IMR-90 (cell line): Measurements from ENCODE around the gene LRRTM4. TPM values are rescaled to one million over a fixed set of nuclear protein-coding genes. Genes with fewer than 3 reads are reported as not detected.

ENCODE experiments used
- ATAC-seq: fragments of 200-7000 bp; cut with Tn5 transposase; 2 replicates; pipeline ENCODE4 v1.9.1; 2020; ENCODE audit warnings: low read depth, mild to moderate bottlenecking, moderate library complexity
- BruUV-seq: library from RNA; stranded (reverse); fragments of 400-500 nt; replicated peaks from 2 replicates; lab custom pipeline; 2021; lab: Mats Ljungman, UMichigan
- CTCF ChIA-PET: fragments of 300-600 bp; formaldehyde crosslinking; extraction: SDS; loops from one replicate; lab custom pipeline; 2021; ENCODE audit warnings: antibody characterized with exemption; lab: Yijun Ruan, JAX
- POLR2A ChIA-PET: fragments of 300-600 bp; sonication (Branson Sonifier 250); formaldehyde crosslinking; loops from one replicate; lab custom pipeline; 2022; ENCODE audit warnings: antibody characterized with exemption; ENCODE audit not compliant: unreplicated experiment; lab: Charles Lee
- DNase-seq: peaks from one replicate; pipeline ENCODE4 v3.0.0; 2013
- H2AFZ ChIP-seq: replicated peaks from 2 replicates; pipeline ENCODE3; 2013; ENCODE audit warnings: low read length, mild to moderate bottlenecking; ENCODE audit not compliant: poor library complexity
- H2AK5ac ChIP-seq: 2 replicates; pipeline ENCODE4 v1.6.1; 2013; ENCODE audit warnings: low read depth, low read length, inconsistent platforms
- H2AK9ac ChIP-seq: replicated peaks from 2 replicates; pipeline ENCODE3; 2013; ENCODE audit warnings: mild to moderate bottlenecking, low read depth, low read length, moderate library complexity; ENCODE audit not compliant: poor library complexity
- H2BK120ac ChIP-seq: 2 replicates; pipeline ENCODE4 v1.6.1; 2013; ENCODE audit warnings: low read depth, low read length, inconsistent platforms
- H2BK15ac ChIP-seq: 3 replicates; pipeline ENCODE4 v1.6.1; 2013; ENCODE audit warnings: low read depth, low read length, inconsistent platforms
- H2BK20ac ChIP-seq: 2 replicates; pipeline ENCODE4 v1.6.1; 2013; ENCODE audit warnings: low read depth, mild to moderate bottlenecking, inconsistent platforms, low read length, moderate library complexity
- H2BK5ac ChIP-seq: 2 replicates; pipeline ENCODE4 v1.6.1; 2013; ENCODE audit warnings: mild to moderate bottlenecking, low read depth, low read length, inconsistent platforms; ENCODE audit not compliant: poor library complexity, severe bottlenecking
- H3K14ac ChIP-seq: replicated peaks from 2 replicates; pipeline ENCODE4 v1.6.1; 2013; ENCODE audit warnings: low read depth, low read length, inconsistent platforms
- H3K18ac ChIP-seq: 2 replicates; pipeline ENCODE4 v1.6.1; 2013; ENCODE audit warnings: low read depth, low read length, control low read depth
- H3K23ac ChIP-seq: 2 replicates; pipeline ENCODE4 v1.6.1; 2013; ENCODE audit warnings: low read depth, low read length, inconsistent platforms
- H3K27ac ChIP-seq: 2 replicates; pipeline ENCODE4 v1.5.1; 2013; ENCODE audit warnings: mild to moderate bottlenecking, control low read depth, low read length; ENCODE audit not compliant: insufficient read depth
- H3K27me3 ChIP-seq: 2 replicates; pipeline ENCODE4 v1.6.1; 2013; ENCODE audit warnings: low read length; ENCODE audit not compliant: control insufficient read depth, insufficient read depth
- H3K36me3 ChIP-seq: 2 replicates; pipeline ENCODE4 v1.6.1; 2013; ENCODE audit warnings: low read length, mixed read lengths; ENCODE audit not compliant: control insufficient read depth, insufficient read depth
- H3K4ac ChIP-seq: 2 replicates; pipeline ENCODE4 v1.6.1; 2013; ENCODE audit warnings: low read depth, low read length, inconsistent platforms
- H3K4me1 ChIP-seq: 2 replicates; pipeline ENCODE4 v1.6.1; 2013; ENCODE audit warnings: low read length, mixed read lengths; ENCODE audit not compliant: control insufficient read depth, insufficient read depth
- H3K4me2 ChIP-seq: 2 replicates; pipeline ENCODE4 v1.6.1; 2013; ENCODE audit warnings: low read depth, mild to moderate bottlenecking, control low read depth, low read length, moderate library complexity
- H3K4me3 ChIP-seq: 2 replicates; pipeline ENCODE4 v1.5.1; 2013; ENCODE audit warnings: low read depth, mild to moderate bottlenecking, control low read depth, low read length, moderate library complexity; ENCODE audit not compliant: insufficient read depth
- H3K56ac ChIP-seq: 2 replicates; pipeline ENCODE4 v1.6.1; 2013; ENCODE audit warnings: low read length, inconsistent platforms; ENCODE audit not compliant: insufficient read depth; ENCODE audit errors: extremely low read depth
- H3K79me1 ChIP-seq, 2 experiments: 2 replicates each; pipeline ENCODE4 v1.6.1; 2013; ENCODE audit warnings: low read length in 2 of 2, inconsistent platforms in 1 of 2, low read depth in 1 of 2
- H3K9ac ChIP-seq: 2 replicates; pipeline ENCODE4 v1.6.1; 2013; ENCODE audit warnings: low read depth, low read length, control low read depth
- H3K9me1 ChIP-seq: 2 replicates; pipeline ENCODE4 v1.6.1; 2013; ENCODE audit warnings: low read length, inconsistent platforms; ENCODE audit not compliant: insufficient read depth
- H3K9me3 ChIP-seq: 2 replicates; pipeline ENCODE4 v1.6.1; 2013; ENCODE audit warnings: low read length; ENCODE audit not compliant: control insufficient read depth, insufficient read depth
- H4K20me1 ChIP-seq: 2 replicates; pipeline ENCODE4 v1.6.1; 2013; ENCODE audit warnings: low read length, inconsistent platforms; ENCODE audit not compliant: insufficient read depth
- H4K5ac ChIP-seq: 2 replicates; pipeline ENCODE4 v1.6.1; 2013; ENCODE audit warnings: mild to moderate bottlenecking, low read depth, low read length, control low read depth
- H4K8ac ChIP-seq, 2 experiments: 2 replicates each; pipeline ENCODE4 v1.6.1; 2013; ENCODE audit warnings: low read depth in 2 of 2, low read length in 2 of 2, control low read depth in 1 of 2, inconsistent platforms in 1 of 2
- H4K91ac ChIP-seq: 2 replicates; pipeline ENCODE4 v1.6.1; 2013; ENCODE audit warnings: low read depth, low read length, inconsistent platforms; ENCODE audit not compliant: insufficient read depth
- CEBPB ChIP-seq: IDR thresholded peaks from 2 replicates; pipeline ENCODE4 v1.6.1; 2012; ENCODE audit warnings: low read depth, low read length, improper control_type of control experiment
- CHD1 ChIP-seq: IDR thresholded peaks from 2 replicates; pipeline ENCODE4 v1.6.1; 2012; ENCODE audit warnings: low read depth, low read length, improper control_type of control experiment
- ELK1 ChIP-seq: fragments of 150-350 bp; IDR thresholded peaks from 2 replicates; pipeline ENCODE4 v1.6.1; 2016; ENCODE audit warnings: low read depth, mild to moderate bottlenecking, low read length, moderate library complexity, borderline replicate concordance
- MAZ ChIP-seq: IDR thresholded peaks from 2 replicates; pipeline ENCODE4 v1.6.1; 2012; ENCODE audit warnings: low read depth, mild to moderate bottlenecking, low read length, improper control_type of control experiment, moderate library complexity, borderline replicate concordance
- MXI1 ChIP-seq: IDR thresholded peaks from 2 replicates; pipeline ENCODE4 v1.6.1; 2012; ENCODE audit warnings: low read depth, mild to moderate bottlenecking, low read length, moderate library complexity, borderline replicate concordance
- NFE2L2 ChIP-seq: fragments of 150-350 bp; IDR thresholded peaks from 2 replicates; pipeline ENCODE4 v1.6.1; 2016; ENCODE audit warnings: low read depth, mild to moderate bottlenecking, low read length
- POLR2A ChIP-seq: IDR thresholded peaks from 2 replicates; pipeline ENCODE4 v1.6.1; 2012; ENCODE audit warnings: mild to moderate bottlenecking, low read depth, low read length
- RAD21 ChIP-seq: IDR thresholded peaks from 2 replicates; pipeline ENCODE4 v1.6.1; 2012; ENCODE audit warnings: low read length, improper control_type of control experiment
- RCOR1 ChIP-seq: IDR thresholded peaks from 2 replicates; pipeline ENCODE4 v1.6.1; 2012; ENCODE audit warnings: mild to moderate bottlenecking, low read length, improper control_type of control experiment; ENCODE audit not compliant: insufficient replicate concordance
- SMC3 ChIP-seq: fragments of 150-350 bp; IDR thresholded peaks from 2 replicates; pipeline ENCODE4 v1.6.1; 2016; ENCODE audit warnings: low read depth, mild to moderate bottlenecking, antibody characterized with exemption, low read length, moderate library complexity
- WGBS, 2 experiments: methylation state at CpG; one replicate each; pipeline versions ENCODE4 v1.1.5 to v1.1.7; 2013; ENCODE audit warnings: missing lambda C conversion rate in 2 of 2; ENCODE audit not compliant: insufficient read length in 1 of 2; ENCODE audit errors: extremely low coverage in 2 of 2; 5-methylcytosine and 5-hydroxymethylcytosine counted together
- dilution Hi-C: fragments of 300-500 bp; cut with HindIII; formaldehyde crosslinking; loops from one replicate; pipeline ENCODE4 v1.14.3; 2018; ENCODE audit warnings: low sequenced_read_pairs; ENCODE audit not compliant: unreplicated experiment
- in situ Hi-C: fragments of 300-500 bp; cut with MboI; formaldehyde crosslinking; loops from 3 replicates; pipeline ENCODE4 v1.14.3; 2019; ENCODE audit warnings: low sequenced_read_pairs, inconsistent platforms, mixed read lengths
- intact Hi-C: fragments of 100-400 bp; cut with micrococcal nuclease; formaldehyde crosslinking; loops from 2 replicates; pipeline ENCODE4 v1.10.0; 2022
- polyA plus RNA-seq, 3 experiments: library from polyadenylated mRNA; depleted of rRNA; stranded (reverse); fragments of >200 nt; gene quantifications; 2 replicates each; pipeline ENCODE4 v1.2.3, GENCODE V29; 2012; ENCODE audit warnings: low replicate concordance in 1 of 3
- total RNA-seq: library from RNA; depleted of rRNA; stranded (reverse); fragments of >200 nt; gene quantifications from 2 replicates; pipeline ENCODE4 v1.2.3, GENCODE V29; 2012
- TF ChIP-seq, protein P1 (sequence below): conservative IDR thresholded peaks from 2 replicates; pipeline ENCODE4 v1.5.1; 2012; ENCODE audit warnings: mild to moderate bottlenecking, low read depth, low read length, improper control_type of control experiment
- TF ChIP-seq, protein P2 (sequence below): fragments of 150-350 bp; IDR thresholded peaks from 2 replicates; pipeline ENCODE4 v1.6.1; 2017; ENCODE audit warnings: mild to moderate bottlenecking, antibody characterized with exemption, low read length, low read depth

The LRRTM4 gene
- total and polyA plus RNA-seq, 2 of the 4 experiments (the other 2 are of a cell fraction), result not detected

- no peak overlapping the region for H3K14ac ChIP-seq
- no peak overlapping the region for H2BK5ac ChIP-seq
- no peak overlapping the region for H3K4me2 ChIP-seq
- dilution Hi-C loops, result no loop called here
- no peak overlapping the region for H4K5ac ChIP-seq
- DNase-seq (no peak), ATAC-seq (no peak)
- intact Hi-C loops, result no loop called here
- H3K36me3 ChIP-seq, result no peaks in the 10 kb centered on the region
- BruUV-seq, result no TSS peak
- no peak overlapping the region for H2AK5ac ChIP-seq
- in situ Hi-C loops, result no loop called here
- H2BK15ac ChIP-seq, result no peak overlapping the region
- H3K9ac ChIP-seq, result no peak overlapping the region
- no peak overlapping the region for H3K56ac ChIP-seq
- no peak overlapping the region for H3K4me3 ChIP-seq
- H3K9me1 ChIP-seq, result no peaks in the 10 kb centered on the region
- H2BK120ac ChIP-seq, result no peak overlapping the region
- TF ChIP-seq CEBPB, result no peak
- TF ChIP-seq MAZ, result no peak
- TF ChIP-seq ELK1, result no peak
- TF ChIP-seq POLR2A, result no peak
- TF ChIP-seq SMC3, result no peak
- TF ChIP-seq RAD21, result no peak
- TF ChIP-seq CHD1, result no peak
- TF ChIP-seq, protein P1, sequence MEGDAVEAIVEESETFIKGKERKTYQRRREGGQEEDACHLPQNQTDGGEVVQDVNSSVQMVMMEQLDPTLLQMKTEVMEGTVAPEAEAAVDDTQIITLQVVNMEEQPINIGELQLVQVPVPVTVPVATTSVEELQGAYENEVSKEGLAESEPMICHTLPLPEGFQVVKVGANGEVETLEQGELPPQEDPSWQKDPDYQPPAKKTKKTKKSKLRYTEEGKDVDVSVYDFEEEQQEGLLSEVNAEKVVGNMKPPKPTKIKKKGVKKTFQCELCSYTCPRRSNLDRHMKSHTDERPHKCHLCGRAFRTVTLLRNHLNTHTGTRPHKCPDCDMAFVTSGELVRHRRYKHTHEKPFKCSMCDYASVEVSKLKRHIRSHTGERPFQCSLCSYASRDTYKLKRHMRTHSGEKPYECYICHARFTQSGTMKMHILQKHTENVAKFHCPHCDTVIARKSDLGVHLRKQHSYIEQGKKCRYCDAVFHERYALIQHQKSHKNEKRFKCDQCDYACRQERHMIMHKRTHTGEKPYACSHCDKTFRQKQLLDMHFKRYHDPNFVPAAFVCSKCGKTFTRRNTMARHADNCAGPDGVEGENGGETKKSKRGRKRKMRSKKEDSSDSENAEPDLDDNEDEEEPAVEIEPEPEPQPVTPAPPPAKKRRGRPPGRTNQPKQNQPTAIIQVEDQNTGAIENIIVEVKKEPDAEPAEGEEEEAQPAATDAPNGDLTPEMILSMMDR, result no peak
- TF ChIP-seq MXI1, result no peak
- TF ChIP-seq RCOR1, result no peak
- TF ChIP-seq, protein P2, sequence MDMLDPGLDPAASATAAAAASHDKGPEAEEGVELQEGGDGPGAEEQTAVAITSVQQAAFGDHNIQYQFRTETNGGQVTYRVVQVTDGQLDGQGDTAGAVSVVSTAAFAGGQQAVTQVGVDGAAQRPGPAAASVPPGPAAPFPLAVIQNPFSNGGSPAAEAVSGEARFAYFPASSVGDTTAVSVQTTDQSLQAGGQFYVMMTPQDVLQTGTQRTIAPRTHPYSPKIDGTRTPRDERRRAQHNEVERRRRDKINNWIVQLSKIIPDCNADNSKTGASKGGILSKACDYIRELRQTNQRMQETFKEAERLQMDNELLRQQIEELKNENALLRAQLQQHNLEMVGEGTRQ, result no peak
- no peak for TF ChIP-seq NFE2L2
- H2AK9ac ChIP-seq, result no peak overlapping the region
- H3K23ac ChIP-seq, result no peak overlapping the region
- no peaks in the 10 kb centered on the region for H3K27me3 ChIP-seq
- H3K27ac ChIP-seq, result no peak overlapping the region
- H3K18ac ChIP-seq, result no peak overlapping the region
- H3K4me1 ChIP-seq, result no peaks in the 10 kb centered on the region
- CTCF ChIA-PET, result no interaction called here
- POLR2A ChIA-PET, result no interaction called here
- no peak overlapping the region for H4K91ac ChIP-seq
- H3K4ac ChIP-seq, result no peak overlapping the region
- no peaks in the 10 kb centered on the region for H3K79me1 ChIP-seq
- no peak overlapping the region for H2AFZ ChIP-seq
- WGBS, 2 experiments, result no CpG with 5 or more reads among the region's 4 CpGs
- H4K8ac ChIP-seq, result no peak overlapping the region
- no peaks in the 10 kb centered on the region for H3K9me3 ChIP-seq
- no peaks in the 10 kb centered on the region for H4K20me1 ChIP-seq
- no peak overlapping the region for H2BK20ac ChIP-seq
Measured at GRCh38 chr2:77025714-77026113, 496.5 kb downstream of the LRRTM4 start.
